Measurements from ENCODE around the gene DGKI.

DNA sequence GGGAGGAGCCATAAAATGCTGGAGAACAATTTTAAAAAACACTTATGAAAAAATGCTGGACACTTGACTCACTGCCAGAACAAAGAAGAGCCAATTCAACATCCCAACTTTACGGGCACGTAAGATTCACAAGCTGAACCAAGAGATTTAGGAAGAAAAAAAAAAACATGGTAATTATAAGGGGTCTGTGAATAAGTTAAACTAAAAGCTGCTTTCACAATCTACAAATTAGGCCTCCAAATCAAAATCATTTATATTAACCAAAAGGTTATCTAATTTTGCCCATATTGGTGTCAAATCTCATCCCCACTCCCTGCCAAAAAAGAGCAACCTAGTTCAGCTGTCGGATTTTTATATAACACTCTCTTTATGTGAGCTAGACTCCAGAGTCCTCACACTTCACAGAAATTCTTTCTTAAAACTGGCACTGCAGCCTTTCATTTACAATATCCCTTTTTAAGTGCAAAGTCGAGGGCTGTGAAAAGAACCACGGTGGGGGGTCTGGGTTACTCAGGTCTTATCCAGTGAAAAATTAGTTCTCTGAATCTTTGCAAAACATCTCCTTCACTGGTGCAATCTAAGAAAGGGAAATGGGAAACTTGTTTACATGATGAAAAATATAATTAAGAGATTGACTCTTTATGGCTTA is 30.4 kb upstream of the DGKI start:
- TF ChIP-seq BHLHE40 (IDR thresholded peaks at IDR 0.05; ENCODE audit: low read depth, low read length) (no peak), CTCF (IDR thresholded peaks at IDR 0.05) (no peak), JUN (IDR thresholded peaks at IDR 0.05) (no peak), POLR2AphosphoS2 (conservative IDR thresholded peaks at IDR 0.05; ENCODE audit: low read length) (no peak), MAZ (IDR thresholded peaks at IDR 0.05; ENCODE audit: borderline replicate concordance, low read depth, low read length) (no peak), NFE2L2 (conservative IDR thresholded peaks at IDR 0.05; ENCODE audit: low read length) (no peak), HMGXB4 (CRISPR knock-in tag; IDR thresholded peaks at IDR 0.05; ENCODE audit: borderline replicate concordance) (no peak), USF2 (IDR thresholded peaks at IDR 0.05) (no peak), EP300 (IDR thresholded peaks at IDR 0.05) (no peak)
- TF ChIP-seq, protein P1, sequence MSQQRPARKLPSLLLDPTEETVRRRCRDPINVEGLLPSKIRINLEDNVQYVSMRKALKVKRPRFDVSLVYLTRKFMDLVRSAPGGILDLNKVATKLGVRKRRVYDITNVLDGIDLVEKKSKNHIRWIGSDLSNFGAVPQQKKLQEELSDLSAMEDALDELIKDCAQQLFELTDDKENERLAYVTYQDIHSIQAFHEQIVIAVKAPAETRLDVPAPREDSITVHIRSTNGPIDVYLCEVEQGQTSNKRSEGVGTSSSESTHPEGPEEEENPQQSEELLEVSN (IDR thresholded peaks at IDR 0.05; ENCODE audit: borderline replicate concordance, low read depth): no peak
